CD1c-positive myeloid dendritic cell (primary cell): ENCODE measurements around the gene DNAH6.
A peak's percentile ranks its signal among the peaks of the same experiment; 100 is the strongest.

Experiments used
- DNase-seq: peaks from one replicate; pipeline ENCODE4 v3.0.0-alpha.2; 2016; ENCODE audit errors: extremely low spot score

DNAH6 gene

DNA sequence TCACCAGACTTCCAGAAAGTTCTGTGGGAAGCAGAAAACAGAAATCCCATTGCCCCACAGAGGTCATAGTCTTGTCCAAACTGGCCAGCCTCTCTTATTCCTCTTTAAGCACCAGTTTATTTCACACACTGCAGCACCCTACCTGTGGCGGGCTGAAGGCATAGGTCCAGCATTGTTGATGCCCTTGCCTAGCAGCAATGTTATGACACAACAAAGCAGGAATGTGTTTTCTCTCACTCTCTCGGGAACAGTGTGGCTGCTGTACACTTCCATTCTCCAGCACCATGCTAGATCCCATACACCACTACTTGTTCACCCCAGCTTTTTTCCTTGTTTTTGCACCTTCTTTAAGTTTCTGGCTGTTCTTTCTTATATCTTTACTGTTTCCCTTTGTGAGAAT is 181.6 kb downstream of the DNAH6 start:
- DNase-seq: no peak

DNA sequence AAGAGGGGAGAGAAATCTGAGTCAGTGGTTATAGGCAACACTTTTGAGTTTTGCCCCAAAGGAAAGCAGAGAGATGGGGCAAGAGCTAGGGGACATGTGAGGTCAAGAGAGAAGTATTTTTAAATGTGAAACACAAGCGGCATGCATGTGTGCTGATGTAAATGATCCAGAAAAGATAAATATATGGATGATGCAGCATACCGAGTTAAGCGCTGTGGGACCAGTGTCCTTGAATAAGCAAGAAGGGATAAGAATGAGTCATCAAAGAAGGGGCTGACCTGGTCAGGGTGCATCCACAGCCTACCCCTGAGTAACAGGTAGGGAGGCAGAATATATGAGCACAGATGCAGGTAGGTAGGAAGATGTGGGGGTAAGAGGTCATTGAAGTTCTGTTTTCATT is 183.7 kb downstream of the DNAH6 start:
- DNase-seq: no peak

DNA sequence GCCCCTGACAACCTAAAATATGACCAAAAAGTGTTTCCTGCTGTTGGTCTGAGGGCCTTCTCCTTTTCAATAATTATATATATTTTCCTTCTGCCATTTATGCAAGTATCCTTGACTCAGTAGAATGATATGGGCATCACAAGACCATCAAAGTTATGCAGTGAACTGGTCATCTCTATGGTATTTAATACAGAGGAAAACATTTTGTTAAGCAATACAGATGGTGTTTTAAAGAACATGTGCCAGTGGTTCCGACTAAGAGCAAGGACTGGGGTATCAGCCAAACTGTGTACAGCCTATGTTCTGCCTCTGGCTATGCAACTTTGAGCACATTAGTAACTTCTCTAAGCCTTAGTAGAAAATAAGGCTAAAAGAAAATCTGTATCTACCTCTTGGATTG is 185.6 kb downstream of the DNAH6 start:
- no peak for DNase-seq

DNA sequence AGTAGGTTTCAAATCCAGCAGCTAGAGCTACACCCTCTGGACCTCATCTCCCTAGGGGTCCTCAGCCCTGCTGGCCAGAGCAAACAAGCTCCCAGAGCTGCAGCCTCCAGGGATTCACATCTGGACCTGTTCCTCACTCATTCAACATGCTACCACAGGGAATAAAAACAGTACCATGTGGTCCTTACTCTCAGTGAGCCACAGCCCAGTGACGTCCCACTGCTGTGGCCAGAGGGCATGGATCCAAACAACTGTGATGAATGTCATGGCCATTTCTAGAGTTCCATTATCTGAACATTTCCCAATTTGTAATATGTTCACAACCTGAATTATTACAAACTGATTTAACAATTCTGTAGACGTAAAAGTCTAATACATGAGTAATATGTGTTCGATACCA is 186.6 kb downstream of the DNAH6 start:
- no peak for DNase-seq

DNA sequence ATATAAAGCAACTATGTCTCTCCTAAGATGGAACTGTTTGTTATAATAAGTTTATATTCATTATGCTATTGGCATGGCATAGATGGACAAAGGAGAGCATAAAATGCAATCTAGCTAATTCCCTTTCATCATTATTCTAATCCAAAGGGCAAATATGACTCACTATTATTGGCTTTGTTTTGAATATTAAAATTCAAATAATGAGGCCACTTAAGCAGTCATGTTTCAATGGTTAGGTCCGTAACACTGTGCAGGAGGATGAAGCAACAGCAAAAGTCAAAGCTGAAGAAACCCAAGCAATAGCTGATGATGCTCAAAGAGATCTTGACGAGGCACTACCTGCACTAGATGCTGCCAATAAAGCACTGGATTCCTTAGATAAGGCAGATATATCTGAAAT is 187.5 kb downstream of the DNAH6 start:
- DNase-seq: no peak

DNA sequence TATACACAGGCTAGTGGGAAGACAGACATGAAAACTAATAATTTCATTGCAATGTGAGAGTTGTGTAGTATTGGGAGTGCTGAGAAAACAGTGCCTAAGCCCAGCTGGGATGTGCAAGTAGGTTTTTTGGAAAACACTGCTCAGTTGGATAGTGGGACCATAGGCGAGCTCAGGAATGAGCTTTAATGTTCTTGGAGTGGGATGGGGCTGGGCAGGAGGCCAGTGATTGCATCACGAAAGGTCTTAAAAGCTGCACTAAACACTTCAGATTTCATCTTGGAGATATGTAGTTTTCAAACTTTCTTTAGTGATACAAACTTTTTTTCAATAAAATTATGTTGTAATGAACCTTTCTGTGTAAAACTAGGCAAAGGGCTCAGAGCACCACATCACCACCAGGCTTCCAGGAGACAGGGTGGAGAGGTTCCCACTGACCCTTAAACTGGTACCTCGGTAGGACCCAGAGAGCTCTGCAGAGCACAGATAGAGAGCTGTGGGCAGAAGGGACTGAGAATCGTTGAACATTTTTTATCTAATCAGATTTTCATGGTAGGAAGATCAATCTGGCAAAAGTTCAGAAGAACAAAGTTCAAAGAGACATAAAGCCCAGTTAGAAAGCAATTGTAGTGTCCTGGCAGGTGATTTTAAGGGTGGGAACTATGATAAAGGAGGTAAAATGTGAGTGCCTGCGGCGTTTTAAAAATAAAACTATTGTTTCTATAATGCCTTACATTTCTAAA is 188.4 kb downstream of the DNAH6 start:
- no peak for DNase-seq

DNA sequence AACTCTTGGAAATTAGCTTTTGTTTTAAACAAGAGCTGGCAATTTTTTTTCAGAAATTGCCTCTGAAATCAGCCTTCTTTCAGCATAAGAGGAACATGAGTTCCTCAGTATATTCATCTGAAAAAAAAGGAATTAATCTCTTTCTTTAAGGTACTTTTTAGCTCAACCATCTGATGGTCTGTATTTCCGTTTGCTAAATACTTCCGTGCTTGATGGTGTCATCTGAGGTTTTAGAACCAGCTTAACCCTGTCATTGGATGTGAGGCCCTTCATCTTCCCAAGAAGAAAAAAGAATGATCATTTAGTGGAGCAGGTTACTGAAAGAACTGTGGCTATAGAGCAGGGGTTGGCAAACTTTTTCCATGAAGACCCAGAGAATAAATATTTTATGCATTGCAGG is 189.6 kb downstream of the DNAH6 start:
- DNase-seq: no peak

DNA sequence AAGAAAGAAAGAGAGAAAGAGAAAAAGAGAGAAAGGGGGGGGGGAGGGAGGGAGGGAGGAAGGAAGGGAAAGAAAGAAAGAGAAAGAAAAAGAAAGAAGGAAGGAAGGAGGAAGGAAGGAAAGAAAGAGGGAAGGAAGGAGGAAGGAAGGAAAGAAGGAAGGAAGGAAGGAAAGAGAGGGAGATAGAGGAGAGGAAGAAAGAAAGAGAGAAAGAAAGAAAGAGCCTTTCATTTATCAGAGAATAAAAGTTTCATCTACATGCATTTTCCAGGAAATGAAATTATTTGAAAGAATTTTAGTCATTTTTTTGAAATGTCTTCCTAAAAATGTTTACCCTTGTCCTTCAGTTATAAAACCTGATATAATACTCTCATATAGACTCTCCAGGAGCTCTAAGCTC is 192.1 kb downstream of the DNAH6 start:
- no peak for DNase-seq

DNA sequence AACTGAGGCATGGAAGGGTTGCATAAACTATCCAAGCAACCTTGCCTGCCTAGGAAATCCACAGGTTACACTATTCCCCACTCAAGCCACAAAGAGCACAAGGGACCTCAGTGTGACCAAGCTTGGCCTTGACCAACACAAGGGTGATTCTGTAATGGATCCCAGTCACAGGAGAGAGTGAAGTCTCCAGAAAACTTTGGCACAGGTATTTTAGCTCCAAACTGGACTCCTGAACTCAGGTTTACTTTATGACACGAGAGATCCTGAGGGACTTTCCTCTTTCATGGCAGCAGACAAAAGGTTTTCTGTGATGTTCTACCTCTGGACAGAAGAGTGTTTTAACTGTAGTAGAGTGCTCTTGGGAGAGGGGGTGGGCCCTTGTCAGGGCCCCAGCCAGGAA is 195.4 kb downstream of the DNAH6 start:
- no peak for DNase-seq

DNA sequence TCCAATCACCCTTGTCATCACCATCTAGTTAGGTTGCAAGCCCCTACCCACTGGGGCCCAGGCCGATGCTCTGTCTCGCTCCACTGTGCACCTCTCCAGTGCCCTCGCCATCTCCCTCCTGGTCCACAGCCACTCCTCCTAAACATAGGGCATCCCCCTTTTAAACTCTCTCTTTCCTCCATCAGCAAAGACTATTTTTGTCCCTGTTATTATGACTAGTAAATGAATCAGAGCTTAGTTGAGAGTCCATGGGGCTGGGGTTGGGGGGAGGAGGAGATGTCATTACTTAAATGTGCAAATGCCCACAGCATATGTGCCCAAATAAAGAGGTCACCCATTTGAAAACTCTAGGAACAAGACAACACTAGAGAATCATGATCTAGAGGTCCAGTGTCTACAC is 197.1 kb downstream of the DNAH6 start:
- DNase-seq: no peak

DNA sequence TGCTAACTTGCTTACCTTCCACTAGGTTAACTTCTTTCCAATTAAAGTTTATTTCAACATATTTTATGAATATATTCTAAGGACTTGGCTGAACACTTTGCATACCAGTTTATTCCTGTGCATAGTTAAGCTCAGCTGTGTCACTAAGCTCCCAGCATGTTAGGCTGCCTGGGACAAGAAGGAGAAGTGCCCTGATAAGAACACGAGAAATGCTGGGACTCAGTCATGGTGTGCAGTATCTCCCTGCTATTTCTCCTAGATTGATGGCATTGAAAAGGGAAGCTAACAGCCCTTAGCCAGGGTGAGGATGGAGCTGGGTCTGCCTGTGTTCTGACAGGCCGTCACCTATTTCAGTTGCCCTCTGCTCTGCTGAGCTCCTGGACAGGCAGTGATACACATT is 200.3 kb downstream of the DNAH6 start:
- no peak for DNase-seq

DNA sequence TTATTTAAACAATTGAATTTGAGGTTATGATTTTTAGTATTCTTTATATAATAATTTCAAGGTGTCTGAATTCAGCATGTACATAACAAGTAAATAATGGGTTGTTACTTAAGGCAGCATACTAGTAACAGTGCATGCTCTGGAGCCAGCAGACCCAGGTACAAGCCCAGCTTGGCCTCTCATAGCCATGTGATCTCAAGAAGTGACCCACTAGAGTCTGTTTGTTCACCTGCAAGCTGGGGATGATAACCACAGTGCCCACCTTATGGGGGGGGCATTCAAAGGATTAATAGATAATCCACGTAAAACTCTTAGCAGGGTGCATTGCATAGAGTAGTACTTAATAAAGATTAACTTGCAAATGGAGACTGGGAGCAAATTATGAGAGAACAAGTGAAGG is 201.0 kb downstream of the DNAH6 start:
- no peak for DNase-seq

DNA sequence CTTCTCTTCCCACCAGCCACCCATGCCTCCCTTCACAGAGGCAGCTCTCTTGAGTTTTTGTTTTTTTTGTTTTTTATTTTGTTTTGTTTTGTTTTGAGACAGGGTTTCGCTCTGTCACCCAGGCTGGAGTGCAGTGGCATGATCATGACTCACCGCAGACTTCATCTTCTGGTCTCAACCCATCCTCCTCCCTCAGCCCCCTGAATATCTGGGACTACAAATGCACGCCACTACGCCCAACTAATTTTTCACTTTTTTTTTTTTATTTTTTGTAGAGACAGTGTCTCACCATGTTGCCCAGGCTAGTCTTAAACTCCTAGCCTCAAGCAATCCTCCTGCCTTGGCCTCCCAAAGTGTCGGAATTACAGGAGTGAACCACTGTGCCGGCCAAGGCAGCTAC is 203.1 kb downstream of the DNAH6 start:
- no peak for DNase-seq

DNA sequence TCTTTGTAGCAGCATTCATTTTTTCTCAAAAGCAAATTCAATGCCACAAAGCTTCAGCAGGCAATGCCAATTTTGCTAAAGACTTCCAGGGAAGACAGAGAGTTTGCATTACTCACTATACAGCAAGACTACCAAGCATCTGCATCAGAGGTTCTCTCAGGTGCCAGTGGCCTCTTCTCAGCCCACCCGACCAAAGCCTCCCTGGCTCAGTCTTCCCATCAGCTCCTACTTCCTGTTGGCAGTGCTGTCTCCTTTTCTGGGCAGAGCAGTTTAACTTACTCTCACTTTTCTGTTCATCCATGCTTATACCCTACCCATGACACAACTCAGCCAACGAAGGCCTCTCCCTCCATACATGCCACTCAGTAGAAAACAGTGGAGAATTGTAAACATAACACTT is 207.5 kb downstream of the DNAH6 start:
- no peak for DNase-seq

DNA sequence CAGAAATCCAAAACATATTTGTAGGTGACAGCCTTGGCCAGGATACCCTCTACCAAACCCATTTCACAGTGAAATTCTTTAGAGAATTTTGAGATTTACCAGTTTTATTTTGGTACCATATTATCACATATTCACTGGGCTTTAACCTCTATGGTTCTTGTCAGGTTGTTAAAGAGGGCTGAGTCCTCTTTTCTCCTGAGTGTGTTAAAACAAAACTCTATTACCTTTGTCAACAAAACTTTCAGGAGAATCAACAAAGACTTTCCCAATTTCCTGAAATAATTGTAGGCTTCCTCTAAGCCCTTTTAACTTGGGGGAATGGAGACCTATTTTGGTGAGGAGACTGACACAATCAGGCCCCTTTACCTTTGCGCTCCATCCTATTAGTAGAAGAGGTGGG is 209.4 kb downstream of the DNAH6 start:
- no peak for DNase-seq

DNA sequence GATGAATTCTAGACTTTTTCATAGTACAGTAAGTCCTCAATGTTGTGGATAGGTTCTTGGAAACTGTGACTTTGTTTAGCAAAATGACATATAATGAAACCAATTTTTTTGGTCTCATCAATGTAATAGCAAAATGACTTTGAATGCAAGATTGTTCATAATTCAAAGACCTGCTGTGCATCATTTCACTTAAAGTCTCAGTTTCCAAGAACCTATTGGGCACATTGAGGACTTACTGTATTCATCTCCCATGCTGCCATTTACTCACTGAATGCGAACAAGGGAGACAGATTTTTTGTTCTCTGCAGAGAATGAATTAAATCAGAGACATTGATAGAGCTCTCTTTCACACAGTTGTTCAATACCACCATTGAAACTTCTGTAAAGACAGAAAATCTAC is 211.0 kb downstream of the DNAH6 start:
- DNase-seq: no peak

DNA sequence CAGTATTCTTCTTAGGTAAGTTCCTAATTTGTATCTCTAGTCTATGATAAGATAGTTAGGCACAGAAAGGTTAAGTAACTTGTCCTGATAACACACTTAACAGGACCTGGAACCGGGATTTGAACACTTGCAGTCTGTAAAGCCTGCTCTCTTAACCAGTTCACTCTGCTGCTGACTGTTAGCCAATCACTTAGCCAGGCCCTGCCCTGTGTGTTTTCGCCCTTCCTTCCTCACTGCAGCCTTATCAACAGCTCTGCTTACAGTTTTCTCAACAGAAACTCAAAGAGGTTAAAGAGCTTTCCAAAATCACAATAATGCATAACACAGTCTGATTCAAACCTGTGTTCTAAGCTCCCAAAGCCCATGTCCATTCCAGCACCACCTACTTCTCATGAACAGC is 212.9 kb downstream of the DNAH6 start:
- DNase-seq: no peak

DNA sequence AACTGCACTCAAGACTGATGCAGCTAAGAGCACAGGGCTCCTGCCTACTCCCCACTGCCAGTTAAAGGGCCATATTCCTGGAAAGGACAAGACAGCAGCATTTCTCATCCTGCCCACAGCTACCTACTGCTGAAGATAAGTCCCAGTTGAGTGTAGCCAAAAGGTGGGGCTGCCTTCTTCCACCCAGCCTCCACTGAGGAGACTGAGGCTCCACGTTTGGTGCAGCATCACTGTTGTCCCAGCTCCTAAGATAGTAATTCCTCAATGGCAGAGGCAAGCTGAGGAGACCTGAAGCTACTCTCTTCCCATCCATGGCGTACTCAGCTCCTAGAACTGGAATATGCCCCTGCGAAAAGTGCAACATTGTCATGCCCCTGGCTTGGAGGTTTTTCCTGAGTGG is 214.9 kb downstream of the DNAH6 start:
- DNase-seq: no peak

DNA sequence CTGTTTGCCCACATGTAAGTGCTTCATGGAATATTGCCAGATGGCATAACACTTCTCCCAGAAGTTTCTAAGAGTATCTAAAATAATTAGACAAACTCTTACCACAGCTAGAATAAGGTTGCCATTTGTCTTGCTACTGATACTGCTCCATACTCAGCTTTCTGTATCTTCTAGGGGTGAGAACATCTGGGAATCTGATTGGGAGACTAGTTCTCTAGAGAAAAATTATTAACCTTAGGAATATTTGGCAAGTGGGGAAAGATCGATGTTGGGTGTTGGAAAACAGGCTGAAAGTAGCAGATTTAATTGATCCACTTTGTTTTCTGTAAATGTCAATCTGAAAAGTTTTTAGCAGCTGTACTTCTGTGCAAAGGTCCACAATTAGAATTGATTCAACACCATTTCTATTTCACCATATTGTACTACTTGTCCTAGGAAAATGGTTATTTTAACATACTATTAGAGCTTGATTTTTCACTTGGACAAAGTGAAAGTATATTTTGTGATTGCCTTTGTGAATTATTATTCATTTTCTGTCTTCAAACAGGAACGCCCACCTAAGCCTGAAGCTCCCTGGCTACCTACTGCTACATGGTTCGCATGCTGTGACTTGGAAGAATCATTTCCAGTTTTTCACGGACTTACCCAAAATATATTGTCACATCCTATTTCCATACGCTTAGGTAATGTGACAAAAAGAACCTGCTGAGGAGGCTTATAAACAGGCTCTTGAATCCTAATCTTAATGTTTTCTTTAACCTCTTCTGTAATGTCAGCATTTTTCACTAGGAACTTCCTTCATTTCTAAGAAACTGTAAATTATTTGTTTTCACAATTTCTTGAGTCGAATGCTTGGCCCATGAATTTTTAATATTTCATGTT is 216.8 kb downstream of the DNAH6 start:
- DNase-seq: no peak

DNA sequence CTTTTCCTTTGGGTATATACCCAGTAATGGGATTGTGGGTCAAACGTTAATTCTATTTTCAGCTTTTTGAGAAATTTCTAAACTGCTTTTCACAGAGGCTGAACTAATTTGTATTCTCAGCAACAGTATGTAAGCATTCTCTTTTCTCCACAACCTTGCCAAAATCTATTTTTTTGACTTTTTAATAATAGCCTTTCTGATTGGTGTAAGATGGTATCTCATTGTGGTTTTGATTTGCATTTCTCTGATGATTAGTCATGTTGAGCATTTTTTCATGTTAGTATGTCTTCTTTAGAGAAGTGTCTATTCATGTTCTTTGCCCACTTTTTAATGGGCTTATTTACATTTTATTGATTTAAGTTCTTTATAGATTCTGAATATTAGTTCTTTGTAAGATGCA is 219.1 kb downstream of the DNAH6 start:
- no peak for DNase-seq

DNA sequence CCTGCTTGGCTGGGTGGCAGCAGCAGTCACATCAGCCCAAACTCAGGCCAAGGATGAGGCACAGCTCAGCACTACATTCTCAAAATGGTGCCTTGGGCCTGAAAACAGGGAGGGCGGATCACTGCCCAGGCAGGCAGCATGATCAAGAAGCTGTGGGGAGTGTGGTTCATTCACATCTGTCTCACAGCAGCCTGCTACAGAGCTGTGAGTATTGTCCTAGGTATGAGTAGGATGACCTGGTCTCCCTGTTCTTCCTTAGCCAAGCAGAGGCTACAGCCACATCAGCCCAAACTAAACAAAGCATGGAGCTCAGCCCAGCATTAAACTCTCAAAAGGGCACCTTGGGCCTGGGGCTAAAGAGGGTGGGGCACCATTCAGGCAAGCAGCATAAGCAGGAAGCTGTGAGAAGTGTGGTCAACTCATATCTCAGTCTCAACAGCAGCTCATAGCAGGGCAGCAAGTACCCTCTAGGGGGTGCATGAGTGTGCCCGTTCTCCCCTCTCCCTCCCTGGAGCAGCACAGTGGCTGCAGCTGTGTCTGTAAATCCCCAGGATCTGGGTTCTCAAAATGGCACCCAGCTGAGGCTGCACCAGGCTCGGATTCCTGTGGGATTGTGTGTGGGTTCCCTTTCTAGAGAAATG is 225.0 kb downstream of the DNAH6 start:
- peak; percentile 15 for DNase-seq

DNA sequence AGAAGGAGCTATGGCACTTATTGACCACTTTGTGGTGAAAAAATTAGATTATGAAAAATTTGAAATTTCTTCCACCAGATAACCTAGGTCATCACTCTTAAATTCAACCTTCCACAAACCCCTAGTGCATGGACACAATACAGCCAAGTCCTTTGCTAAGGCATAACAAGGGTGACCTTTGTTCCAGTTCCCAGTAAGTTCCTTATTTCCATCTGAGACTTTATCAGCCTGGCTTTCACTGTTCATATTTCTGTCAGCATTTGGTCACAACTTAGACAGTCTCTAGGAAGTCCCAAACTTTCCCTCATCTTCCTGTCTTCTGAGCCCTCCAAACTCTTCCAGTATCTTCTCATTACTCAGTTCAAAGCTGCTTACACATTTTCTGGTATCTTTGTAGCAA is 232.0 kb downstream of the DNAH6 start:
- DNase-seq: no peak

DNA sequence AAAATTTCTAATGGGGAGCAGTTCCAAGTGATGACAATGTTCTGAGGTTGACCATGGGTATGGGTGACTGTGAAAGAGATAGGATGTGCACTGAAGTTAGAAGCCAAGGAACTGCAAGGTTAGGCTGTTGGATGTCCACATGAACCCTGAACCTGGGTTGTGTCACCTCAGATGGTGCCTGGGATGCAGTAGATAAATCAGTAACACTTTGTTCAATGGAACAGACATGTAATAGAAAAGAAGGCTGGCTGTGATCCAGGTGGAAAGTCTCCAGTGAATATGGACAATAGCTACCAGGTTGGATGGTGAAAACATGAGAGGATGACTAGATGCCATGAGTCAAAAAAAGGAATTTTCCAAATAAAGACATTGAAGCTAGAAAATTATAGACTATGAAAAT is 233.1 kb downstream of the DNAH6 start:
- no peak for DNase-seq
